Ishikawa (cell line): ENCODE measurements around the gene SLC25A26.

ENCODE experiments used
- CEBPB ChIP-seq: IDR thresholded peaks from 2 replicates; pipeline ENCODE4 v1.6.1; 2012
- EP300 ChIP-seq: IDR thresholded peaks from 2 replicates; pipeline ENCODE4 v1.6.1; 2012; ENCODE audit warnings: borderline replicate concordance
- RAD21 ChIP-seq: IDR thresholded peaks from 2 replicates; pipeline ENCODE4 v1.6.1; 2012; ENCODE audit warnings: low read depth
- TAF1 ChIP-seq: IDR thresholded peaks from 2 replicates; pipeline ENCODE4 v1.6.1; 2012; ENCODE audit warnings: low read depth, mild to moderate bottlenecking
- YY1 ChIP-seq: IDR thresholded peaks from 2 replicates; pipeline ENCODE4 v1.6.1; 2012; ENCODE audit warnings: low read depth
- ZBTB7A ChIP-seq: IDR thresholded peaks from 2 replicates; pipeline ENCODE4 v1.6.1; 2012; ENCODE audit warnings: low read depth

- no peak for TF ChIP-seq EP300
- TF ChIP-seq TAF1 = no peak
- no peak for TF ChIP-seq YY1
- TF ChIP-seq ZBTB7A = no peak
- no peak for TF ChIP-seq CEBPB
- TF ChIP-seq RAD21 = no peak
Measured at GRCh38 chr3:66336333-66336766, 115.5 kb downstream of the SLC25A26 start.
